Astrocyte (in vitro differentiated cells and primary cell): Measurements from ENCODE around the gene ELMO2.

Experiments
- CTCF ChIP-seq: IDR thresholded peaks from 2 replicates; pipeline ENCODE4 v1.5.1; 2011; ENCODE audit warnings: low read depth, mild to moderate bottlenecking, inconsistent platforms, low read length, moderate library complexity; ENCODE audit not compliant: insufficient read depth
- EZH2 ChIP-seq: IDR thresholded peaks from 2 replicates; pipeline ENCODE4 v1.6.1; 2012; ENCODE audit warnings: mild to moderate bottlenecking, low read length, inconsistent platforms; ENCODE audit not compliant: insufficient read depth

DNA sequence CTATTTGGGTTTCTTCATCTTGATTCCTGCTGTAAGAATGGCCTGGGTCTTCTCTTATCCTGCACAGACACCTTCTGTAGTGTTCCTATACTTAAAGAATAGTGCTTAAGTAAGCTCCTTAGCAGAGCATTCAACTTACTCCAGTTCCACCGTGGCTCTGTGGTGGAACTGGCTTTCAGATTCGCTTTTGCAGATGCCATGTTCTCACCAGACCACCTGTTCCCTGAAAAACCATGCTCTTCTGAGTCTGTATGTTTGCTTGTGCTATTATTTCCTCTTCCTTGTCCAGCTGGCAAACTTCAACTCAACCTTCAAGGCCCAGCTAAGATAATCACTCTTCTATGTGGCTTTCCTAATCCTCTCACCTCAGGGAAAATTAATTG, 4.9 kb downstream of the ELMO2 start:
- TF ChIP-seq CTCF (no peak), EZH2 (no peak)
